Pancreas (tissue), 10 donors: ENCODE results near the gene CERS1. TPM values are rescaled to one million over a fixed set of nuclear protein-coding genes. Genes with fewer than 3 reads are reported as not detected.
A peak's percentile ranks its signal among the peaks of the same experiment; 100 is the strongest.

Experiments used
- ATAC-seq, 4 donors: fragments of 200-7000 bp; cut with Tn5 transposase; one replicate each; pipeline versions ENCODE4 v1.8.0 to v1.9.1; 2020; ENCODE audit warnings: mild to moderate bottlenecking in 4 of 4, moderate library complexity in 4 of 4
- DNase-seq, 6 donors: peaks; one replicate each; pipeline ENCODE4 v3.0.0-alpha.2; 2020
- FAIRE-seq: peaks from 2 replicates; lab custom pipeline; 2012; peaks lifted over from hg19 to GRCh38; lab: Jason Lieb, UNC
- H3K27ac ChIP-seq, 4 donors: fragments of 200-600 bp; sonication (generic); 1 replicate in 3 of 4; 2 replicates in 1 of 4; pipeline versions ENCODE4 v1.5.0 to v1.8.0; 2020
- H3K27me3 ChIP-seq, 4 donors: fragments of 200-600 bp; one replicate each; pipeline ENCODE4 v1.8.0; 2021
- H3K36me3 ChIP-seq, 3 donors: fragments of 200-600 bp; sonication (generic) in 1 of 3; one replicate each; pipeline versions ENCODE4 v1.5.0 to v1.8.0; 2020 to 2021
- H3K4me1 ChIP-seq, 3 donors: fragments of 200-600 bp; one replicate each; pipeline ENCODE4 v1.8.0; 2021
- H3K4me3 ChIP-seq, 4 donors: fragments of 200-600 bp; sonication (generic) in 2 of 4; one replicate each; pipeline versions ENCODE4 v1.5.0 to v1.8.0; 2020 to 2021
- H3K9me3 ChIP-seq, 4 donors: fragments of 200-600 bp; one replicate each; pipeline ENCODE4 v1.8.0; 2021
- WGBS, 2 donors: extraction: QIAGEN DNeasy Blood & Tissue Kit; methylation state at CpG; one replicate each; pipeline ENCODE4 v1.1.7; 2013; 5-methylcytosine and 5-hydroxymethylcytosine counted together
- intact Hi-C, 3 donors: fragments of 100-400 bp; cut with DNase I; formaldehyde crosslinking; loops; one replicate each; pipeline versions ENCODE4 v1.11.1 to v1.14.2; 2022
- polyA plus RNA-seq, 2 donors: library from polyadenylated mRNA; stranded (reverse); fragments of 200-250 nt; gene quantifications; one replicate each; pipeline ENCODE4 v1.2.3, GENCODE V29; 2013
- total RNA-seq, 6 donors: library from RNA; stranded (reverse); fragmentation: NEBNext Ultra II Directional in 4 of 6; extraction: Animal tissue kit (Norgen Biotek cat#: 25700) in 4 of 6; gene quantifications; one replicate each; pipeline versions ENCODE4 v1.2.1 to v1.2.4, GENCODE V29; 2021 to 2023
- TF ChIP-seq, protein P1 (sequence below), 4 donors: fragments of 200-600 bp; sonication (generic) in 3 of 4; IDR thresholded peaks; one replicate each; pipeline versions ENCODE4 v1.5.0 to v1.8.0; 2021; ENCODE audit warnings: antibody characterized with exemption in 4 of 4
- donor health status: healthy with polysubstance abuse.
- donor health status: DM: no; HTN: no; CAD: no; lungs with moderate emphysema.
- donor health status: DM: no; HTN: no; CAD: no.
- donor health status: control.
- donor health status: control.
- donor health status: Bipolar disorder and iron deficiency.
- donor health status: DM: yes; HTN: yes; CAD: no.
- donor health status: DM: no; HTN: no; CAD: no.
- donor health status: DM: no; HTN: no; CAD: no.
- donor health status: DM: yes; HTN: yes; CAD: no.

Gene CERS1
- total and polyA plus RNA-seq, 8 donors: 0.16 to 8.3 (median 0.44) TPM

DNA sequence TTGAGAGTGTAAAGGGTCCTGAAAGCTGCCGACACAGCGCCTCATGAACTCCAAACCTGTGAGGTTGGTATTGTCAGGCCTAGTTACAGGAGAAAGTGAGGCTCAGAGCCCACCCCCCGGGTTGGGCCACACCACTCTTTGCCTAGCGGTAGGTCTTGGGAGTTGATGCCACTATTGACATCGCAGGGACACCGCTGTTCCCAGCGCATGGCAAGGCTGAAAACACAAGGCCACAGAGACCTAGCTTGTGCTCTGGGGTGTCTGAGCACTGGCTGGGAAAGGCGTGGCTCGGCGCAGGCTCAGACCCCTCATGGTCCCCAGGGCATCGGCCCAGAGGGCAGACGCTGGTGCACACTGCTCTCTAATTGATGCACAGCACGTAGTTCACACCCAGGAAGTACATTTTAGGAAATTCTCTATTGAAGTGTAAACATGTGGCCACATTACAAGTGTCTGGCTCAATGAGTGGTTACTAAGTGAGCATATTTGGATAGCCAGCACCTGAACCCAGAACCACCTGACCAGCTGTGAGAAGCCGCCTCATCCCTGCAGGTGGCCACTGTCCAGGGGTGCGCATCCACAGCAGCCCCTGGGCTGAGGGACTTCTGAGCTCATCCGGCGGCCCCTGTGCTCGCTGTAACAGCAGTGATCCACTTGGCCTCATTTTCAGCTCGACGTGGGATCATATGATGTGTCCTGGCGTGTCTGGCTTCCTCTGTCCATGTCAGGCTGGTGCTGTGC, 36.9 kb downstream of the CERS1 start:
- no peak overlapping the region for H3K27ac ChIP-seq
- intact Hi-C loops: no loop called here
- no peaks in the 10 kb centered on the region for H3K9me3 ChIP-seq
- DNase-seq (no peak), ATAC-seq (no peak), FAIRE-seq (no peak)
- TF ChIP-seq, protein P1, sequence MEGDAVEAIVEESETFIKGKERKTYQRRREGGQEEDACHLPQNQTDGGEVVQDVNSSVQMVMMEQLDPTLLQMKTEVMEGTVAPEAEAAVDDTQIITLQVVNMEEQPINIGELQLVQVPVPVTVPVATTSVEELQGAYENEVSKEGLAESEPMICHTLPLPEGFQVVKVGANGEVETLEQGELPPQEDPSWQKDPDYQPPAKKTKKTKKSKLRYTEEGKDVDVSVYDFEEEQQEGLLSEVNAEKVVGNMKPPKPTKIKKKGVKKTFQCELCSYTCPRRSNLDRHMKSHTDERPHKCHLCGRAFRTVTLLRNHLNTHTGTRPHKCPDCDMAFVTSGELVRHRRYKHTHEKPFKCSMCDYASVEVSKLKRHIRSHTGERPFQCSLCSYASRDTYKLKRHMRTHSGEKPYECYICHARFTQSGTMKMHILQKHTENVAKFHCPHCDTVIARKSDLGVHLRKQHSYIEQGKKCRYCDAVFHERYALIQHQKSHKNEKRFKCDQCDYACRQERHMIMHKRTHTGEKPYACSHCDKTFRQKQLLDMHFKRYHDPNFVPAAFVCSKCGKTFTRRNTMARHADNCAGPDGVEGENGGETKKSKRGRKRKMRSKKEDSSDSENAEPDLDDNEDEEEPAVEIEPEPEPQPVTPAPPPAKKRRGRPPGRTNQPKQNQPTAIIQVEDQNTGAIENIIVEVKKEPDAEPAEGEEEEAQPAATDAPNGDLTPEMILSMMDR (IDR thresholded peaks at IDR 0.05): no peak
- WGBS, 2 donors: 89 to 95% methylated on average over 21 of the region's 21 CpGs
- H3K4me1 ChIP-seq: no peaks in the 10 kb centered on the region
- H3K4me3 ChIP-seq: no peak overlapping the region
- H3K36me3 ChIP-seq: peaks cover 9 to 100% (median 86%) of the 10 kb centered on the region in 3 donors
- H3K27me3 ChIP-seq: no peaks in the 10 kb centered on the region

DNA sequence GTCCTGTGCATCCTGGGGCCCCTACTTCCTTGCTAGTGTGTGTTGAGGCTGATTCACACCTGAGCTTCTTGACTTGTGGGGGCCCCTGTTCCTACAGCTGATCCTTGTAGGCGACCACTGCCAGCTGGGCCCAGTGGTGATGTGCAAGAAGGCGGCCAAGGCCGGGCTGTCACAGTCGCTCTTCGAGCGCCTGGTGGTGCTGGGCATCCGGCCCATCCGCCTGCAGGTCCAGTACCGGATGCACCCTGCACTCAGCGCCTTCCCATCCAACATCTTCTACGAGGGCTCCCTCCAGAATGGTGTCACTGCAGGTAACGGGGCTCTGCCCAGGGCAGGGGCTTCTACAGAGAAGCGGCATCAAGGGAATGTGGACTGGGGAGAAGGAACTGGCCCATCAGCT, 38.7 kb downstream of the CERS1 start:
- no peak for FAIRE-seq
- H3K36me3 ChIP-seq: peaks cover 6 to 98% (median 87%) of the 10 kb centered on the region in 3 donors

DNA sequence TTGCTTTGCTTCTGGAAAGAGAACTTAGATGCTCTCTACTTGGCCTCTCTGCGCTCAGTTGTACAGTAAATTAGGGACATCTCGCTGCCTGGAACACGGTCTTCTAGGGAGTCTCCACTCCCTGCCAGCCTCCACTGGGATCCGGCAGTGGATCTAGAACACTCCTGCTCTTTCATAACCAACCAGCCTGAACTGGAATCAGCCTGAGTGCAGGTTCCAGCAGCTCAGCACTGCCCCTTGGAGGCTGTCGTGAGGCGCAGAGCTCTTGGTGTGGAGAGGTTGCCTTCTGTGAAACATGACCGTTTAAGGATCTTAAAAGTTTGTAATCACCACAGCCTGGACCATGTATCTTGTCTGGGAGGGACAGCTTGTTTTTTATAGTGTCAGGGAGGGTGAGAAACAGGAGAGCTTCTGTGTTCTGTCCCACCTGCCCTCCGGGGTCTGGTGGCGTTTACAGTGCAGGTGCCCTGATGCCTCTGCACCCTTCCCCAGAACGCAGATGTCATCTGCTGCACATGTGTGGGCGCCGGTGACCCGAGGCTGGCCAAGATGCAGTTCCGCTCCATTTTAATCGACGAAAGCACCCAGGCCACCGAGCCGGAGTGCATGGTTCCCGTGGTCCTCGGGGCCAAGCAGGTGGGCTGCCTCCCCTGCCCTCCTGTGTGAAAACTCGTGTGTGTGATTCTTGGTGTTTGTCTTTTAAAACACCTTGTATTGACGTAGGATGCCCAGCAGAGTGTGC, 39.4 kb downstream of the CERS1 start:
- Histone ChIP-seq H3K9me3 (no peaks in the 10 kb centered on the region), H3K4me1 (no peaks in the 10 kb centered on the region), H3K4me3 (no peak overlapping the region), H3K36me3 (peaks cover 6 to 98% (median 89%) of the 10 kb centered on the region in 3 donors), H3K27me3 (no peaks in the 10 kb centered on the region), H3K27ac (no peak overlapping the region)
- ATAC-seq (peak in 3 of 4 donors; percentile 32 to 47 (median 46)), FAIRE-seq (no peak), DNase-seq (no peak)
- TF ChIP-seq, protein P1 (IDR thresholded peaks at IDR 0.05): no peak
- WGBS, 2 donors: 88 to 91% methylated on average over 22 of the region's 22 CpGs
- intact Hi-C loops: no loop called here

More for the DNA sequence above, 38.7 kb downstream of the CERS1 start:
- intact Hi-C loops: no loop called here
- H3K4me3 ChIP-seq: no peak overlapping the region
- no peaks in the 10 kb centered on the region for H3K27me3 ChIP-seq
- H3K9me3 ChIP-seq: no peaks in the 10 kb centered on the region
- TF ChIP-seq, protein P1 (IDR thresholded peaks at IDR 0.05): no peak
- no peak overlapping the region for H3K27ac ChIP-seq
- 88 to 93% methylated on average over 13 of the region's 13 CpGs for WGBS, 2 donors
- DNase-seq (peak in 1 of 6 donors; percentile 55), ATAC-seq (no peak)
- H3K4me1 ChIP-seq: no peaks in the 10 kb centered on the region

DNA sequence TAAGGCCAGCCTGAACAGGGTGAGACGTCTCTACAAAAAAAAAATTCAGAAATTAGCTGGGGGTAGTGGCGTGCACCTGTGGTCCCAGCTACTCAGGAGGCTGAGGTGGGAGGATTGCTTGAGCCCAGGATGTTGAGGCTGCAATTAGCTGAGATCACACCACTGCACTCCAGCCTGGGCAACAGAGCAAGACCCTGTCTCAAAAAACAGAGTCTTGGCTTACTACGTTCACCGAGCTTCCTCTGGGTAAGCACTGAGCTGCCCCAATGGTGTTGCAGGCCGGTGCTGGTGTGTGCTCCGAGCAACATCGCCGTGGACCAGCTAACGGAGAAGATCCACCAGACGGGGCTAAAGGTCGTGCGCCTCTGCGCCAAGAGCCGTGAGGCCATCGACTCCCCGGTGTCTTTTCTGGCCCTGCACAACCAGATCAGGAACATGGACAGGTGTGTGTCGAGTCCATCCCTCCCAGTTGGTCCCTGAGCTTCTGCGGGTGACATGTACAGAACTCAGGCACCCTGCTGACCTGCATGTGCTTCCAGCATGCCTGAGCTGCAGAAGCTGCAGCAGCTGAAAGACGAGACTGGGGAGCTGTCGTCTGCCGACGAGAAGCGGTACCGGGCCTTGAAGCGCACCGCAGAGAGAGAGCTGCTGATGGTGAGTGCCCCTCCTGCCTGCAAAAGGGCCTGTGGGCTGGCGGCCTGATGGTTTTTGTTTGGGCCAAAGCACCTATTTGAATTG, 40.1 kb downstream of the CERS1 start:
- ATAC-seq (no peak), DNase-seq (no peak), FAIRE-seq (no peak)
- Histone ChIP-seq H3K27ac (no peak overlapping the region), H3K4me3 (no peak overlapping the region), H3K9me3 (no peaks in the 10 kb centered on the region), H3K36me3 (peaks cover 6 to 98% (median 88%) of the 10 kb centered on the region in 3 donors), H3K27me3 (no peaks in the 10 kb centered on the region), H3K4me1 (no peaks in the 10 kb centered on the region)
- WGBS, 2 donors: 91 to 92% methylated on average over 27 of the region's 27 CpGs
- TF ChIP-seq, protein P1 (IDR thresholded peaks at IDR 0.05): no peak
- intact Hi-C loops: no loop called here
